Neural cell (in vitro differentiated cells): ENCODE results near the gene FBXL15.

Source experiments
- CTCF ChIP-seq: fragments of 450-650 bp; IDR thresholded peaks from 2 replicates; pipeline ENCODE4 v1.5.1; 2014; ENCODE audit warnings: antibody characterized with exemption, mild to moderate bottlenecking, moderate library complexity; ENCODE audit not compliant: poor library complexity, severe bottlenecking
- EZH2 ChIP-seq: fragments of 200-600, 300-800 bp; shearing (Covaris generic), sonication (generic); IDR thresholded peaks from 2 replicates; pipeline ENCODE4 v1.6.1; 2014; ENCODE audit warnings: antibody characterized with exemption, low read length, borderline replicate concordance, mild to moderate bottlenecking; ENCODE audit not compliant: insufficient read depth, poor library complexity, severe bottlenecking
- MXI1 ChIP-seq: fragments of 450-650 bp; conservative IDR thresholded peaks from 2 replicates; pipeline ENCODE4 v1.6.1; 2014; ENCODE audit warnings: antibody characterized with exemption, mild to moderate bottlenecking; ENCODE audit not compliant: poor library complexity, severe bottlenecking
- SMC3 ChIP-seq: fragments of 450-650 bp; conservative IDR thresholded peaks from 2 replicates; pipeline ENCODE4 v1.6.1; 2014; ENCODE audit warnings: antibody characterized with exemption, mild to moderate bottlenecking, moderate library complexity; ENCODE audit not compliant: poor library complexity

GRCh38 chr10:102410429-102411073 lies 10.1 kb upstream of the FBXL15 start:
- peak; percentile 50 for TF ChIP-seq MXI1
- TF ChIP-seq EZH2 = no peak
- TF ChIP-seq SMC3 = no peak
- TF ChIP-seq CTCF = no peak
